Measurements from ENCODE around the gene ARRB1.

GRCh38 chr11:75273411-75274391, 77.8 kb downstream of the ARRB1 start:
- TF ChIP-seq CTCF (IDR thresholded peaks at IDR 0.05; ENCODE audit: low read depth, low read length) (no peak), POLR2A (IDR thresholded peaks at IDR 0.05; ENCODE audit: extremely low read depth, insufficient read length) (no peak)
